AG09319 (cell line): ENCODE data around the gene NDUFA3.

Experiments
- DNase-seq: peaks from one replicate; pipeline ENCODE4 v3.0.0-alpha.2; 2010; ENCODE audit warnings: low read depth; ENCODE audit errors: extremely low read depth
- TF ChIP-seq, protein P1 (sequence below): IDR thresholded peaks from 2 replicates; pipeline ENCODE4 v1.5.1; 2011; ENCODE audit warnings: low read depth, mild to moderate bottlenecking, inconsistent platforms, low read length, moderate library complexity

The NDUFA3 gene

DNA sequence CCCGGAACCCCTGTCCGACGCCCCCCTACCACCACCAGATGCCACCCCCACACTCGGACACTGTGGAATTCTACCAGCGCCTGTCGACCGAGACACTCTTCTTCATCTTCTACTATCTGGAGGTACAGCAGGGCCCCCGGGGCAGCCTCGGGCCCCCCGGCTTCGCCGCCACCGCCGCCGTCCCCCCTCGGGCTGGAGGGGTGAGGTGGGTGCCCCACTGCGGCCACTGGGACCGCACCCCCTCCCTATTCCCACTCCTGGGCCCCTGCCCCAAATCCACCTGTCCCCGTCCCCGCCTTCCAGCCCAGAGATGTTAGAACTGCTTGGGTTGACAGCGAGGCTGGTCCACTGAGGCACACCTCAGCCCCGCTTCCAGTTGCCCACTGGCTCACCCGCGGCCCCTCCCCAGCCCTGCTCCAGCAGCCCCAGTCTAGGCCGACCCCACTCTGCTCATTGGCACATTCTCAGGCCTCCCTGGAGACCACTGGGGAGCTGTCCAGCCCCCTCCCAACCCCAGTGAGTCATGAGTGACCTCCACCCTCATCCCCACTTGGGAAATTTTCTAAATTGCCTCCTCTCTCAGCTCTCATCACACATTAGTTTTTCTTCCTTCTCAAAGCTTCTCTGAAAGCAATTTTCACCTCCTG is 50.3 kb downstream of the NDUFA3 start:
- TF ChIP-seq, protein P1, sequence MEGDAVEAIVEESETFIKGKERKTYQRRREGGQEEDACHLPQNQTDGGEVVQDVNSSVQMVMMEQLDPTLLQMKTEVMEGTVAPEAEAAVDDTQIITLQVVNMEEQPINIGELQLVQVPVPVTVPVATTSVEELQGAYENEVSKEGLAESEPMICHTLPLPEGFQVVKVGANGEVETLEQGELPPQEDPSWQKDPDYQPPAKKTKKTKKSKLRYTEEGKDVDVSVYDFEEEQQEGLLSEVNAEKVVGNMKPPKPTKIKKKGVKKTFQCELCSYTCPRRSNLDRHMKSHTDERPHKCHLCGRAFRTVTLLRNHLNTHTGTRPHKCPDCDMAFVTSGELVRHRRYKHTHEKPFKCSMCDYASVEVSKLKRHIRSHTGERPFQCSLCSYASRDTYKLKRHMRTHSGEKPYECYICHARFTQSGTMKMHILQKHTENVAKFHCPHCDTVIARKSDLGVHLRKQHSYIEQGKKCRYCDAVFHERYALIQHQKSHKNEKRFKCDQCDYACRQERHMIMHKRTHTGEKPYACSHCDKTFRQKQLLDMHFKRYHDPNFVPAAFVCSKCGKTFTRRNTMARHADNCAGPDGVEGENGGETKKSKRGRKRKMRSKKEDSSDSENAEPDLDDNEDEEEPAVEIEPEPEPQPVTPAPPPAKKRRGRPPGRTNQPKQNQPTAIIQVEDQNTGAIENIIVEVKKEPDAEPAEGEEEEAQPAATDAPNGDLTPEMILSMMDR = no peak
- no peak for DNase-seq

DNA sequence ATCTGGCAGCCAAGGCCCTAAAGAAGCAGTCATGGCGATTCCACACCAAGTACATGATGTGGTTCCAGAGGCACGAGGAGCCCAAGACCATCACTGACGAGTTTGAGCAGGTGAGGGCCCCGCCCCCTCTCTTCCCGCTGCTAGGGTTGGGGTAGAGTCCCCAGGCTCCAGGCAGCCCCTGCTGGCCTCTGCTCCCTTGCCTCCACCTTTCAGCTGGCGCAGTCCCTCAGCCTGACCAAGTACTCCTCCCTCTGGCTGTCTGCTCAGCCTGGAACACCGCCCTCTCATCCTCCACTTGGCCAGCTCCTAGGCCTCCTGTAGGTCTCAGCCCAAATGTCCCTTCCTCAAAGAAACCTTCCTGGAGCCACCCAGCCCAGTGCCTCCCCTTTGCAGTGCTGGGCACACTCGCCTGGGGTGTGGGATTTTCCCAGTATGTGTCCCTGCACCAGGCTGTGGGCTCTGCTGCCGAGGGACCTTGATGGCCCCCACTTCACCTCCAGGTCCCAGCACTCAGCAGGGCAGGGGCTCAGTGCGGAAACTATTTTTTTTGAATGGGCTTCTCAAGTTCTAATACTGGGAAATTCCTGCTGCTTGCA is 51.2 kb downstream of the NDUFA3 start:
- DNase-seq = no peak
- TF ChIP-seq, protein P1 = no peak

DNA sequence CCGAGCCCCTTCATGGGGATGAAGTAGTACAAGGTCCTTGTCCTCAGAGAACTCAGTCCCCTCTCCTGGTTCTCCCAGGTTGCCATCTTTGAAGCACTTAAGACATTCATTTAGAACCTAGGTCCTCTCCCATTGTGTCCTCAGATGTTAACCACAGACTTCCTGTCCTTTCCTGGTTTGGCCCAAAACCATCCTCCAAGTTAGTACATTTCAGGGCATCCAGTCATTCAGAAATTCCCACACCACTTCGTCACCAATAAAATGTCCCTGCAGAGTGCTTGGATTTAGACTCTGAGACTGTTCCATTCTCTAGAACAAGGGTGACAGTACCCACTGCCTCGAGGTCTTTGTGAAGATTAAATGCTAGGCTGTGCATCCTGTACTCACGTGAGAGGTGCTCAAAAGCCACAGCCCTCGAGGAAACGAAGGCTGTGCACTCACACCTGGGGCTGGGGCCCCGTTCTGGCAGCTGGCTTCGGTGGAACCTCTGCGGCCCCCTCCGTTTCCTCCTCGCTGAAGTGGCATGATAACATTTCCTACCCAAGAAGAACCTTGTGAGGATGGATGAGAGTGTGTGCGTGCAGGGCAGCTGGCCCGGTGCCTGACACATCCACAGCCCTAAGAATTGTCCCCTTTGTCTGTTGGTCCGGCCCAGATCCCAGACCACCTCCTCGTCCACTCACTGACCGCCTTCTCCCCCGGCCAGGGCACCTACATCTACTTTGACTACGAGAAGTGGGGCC is 52.1 kb downstream of the NDUFA3 start:
- TF ChIP-seq, protein P1 = no peak
- no peak for DNase-seq

DNA sequence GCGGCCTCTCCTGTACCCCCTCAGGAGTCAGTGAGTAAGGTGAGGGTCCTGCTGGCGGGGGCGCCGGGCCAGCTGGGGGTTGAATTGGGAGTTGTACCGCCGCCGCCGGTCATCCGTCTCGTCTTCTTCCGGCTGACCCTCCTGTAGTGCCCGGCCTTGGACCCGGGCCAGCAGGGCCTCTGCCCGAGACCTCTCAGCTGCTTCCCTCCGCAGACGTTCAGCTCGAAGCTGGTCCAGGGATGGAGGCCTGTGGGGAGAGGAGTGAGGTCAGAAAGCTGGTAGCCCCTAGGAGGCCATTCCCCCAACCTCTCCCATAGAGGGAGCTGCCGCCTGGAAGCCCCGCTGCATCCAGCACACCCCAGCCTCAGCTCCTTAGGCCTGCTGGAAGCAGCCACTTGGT is 53.0 kb downstream of the NDUFA3 start:
- TF ChIP-seq, protein P1 = no peak
- DNase-seq = no peak

DNA sequence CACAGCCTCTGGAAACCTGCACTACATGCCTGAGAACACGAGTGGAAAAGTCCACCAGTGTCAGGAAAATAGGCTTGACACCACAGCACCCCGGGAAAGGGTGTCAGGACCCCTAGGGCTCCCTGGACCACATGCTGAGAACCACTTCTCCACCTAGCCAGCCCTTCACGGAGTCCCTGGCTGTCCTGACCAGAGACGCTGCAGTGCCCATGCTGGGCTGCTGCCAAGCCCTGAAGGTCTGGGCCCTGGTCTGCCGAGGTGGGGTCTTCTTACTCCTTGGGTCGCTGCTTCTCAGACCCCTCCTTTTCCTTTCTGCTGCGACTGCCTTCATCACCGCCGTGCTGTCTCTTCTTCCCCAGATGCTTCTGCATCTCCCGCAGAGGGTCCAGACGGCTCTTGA is 53.8 kb downstream of the NDUFA3 start:
- TF ChIP-seq, protein P1 = no peak
- DNase-seq = no peak

DNA sequence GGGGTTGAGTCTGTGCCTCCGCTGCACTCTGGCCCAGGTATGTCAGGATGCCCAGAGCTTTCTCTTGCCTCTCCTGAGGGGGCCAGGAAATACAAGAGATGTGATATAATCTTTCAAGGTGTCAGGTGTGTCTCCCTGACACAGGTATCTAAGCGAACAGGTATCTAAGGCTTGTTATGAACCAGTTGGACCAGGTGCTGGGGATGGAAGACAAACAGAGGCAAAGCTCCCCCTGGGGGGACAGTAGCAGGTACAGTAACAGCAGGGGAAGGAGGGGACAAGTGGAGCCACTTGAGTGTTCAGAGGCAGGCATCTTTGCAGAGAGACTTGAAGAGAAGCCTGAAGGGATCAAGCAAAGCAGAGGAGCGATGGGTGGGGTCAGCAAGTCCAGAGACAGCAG is 54.3 kb downstream of the NDUFA3 start:
- TF ChIP-seq, protein P1 = no peak
- DNase-seq = no peak
